MM.1S (cell line): Measurements from ENCODE around the gene CWC27.

Experiments
- DNase-seq: peaks from one replicate; pipeline ENCODE4 v3.0.0-alpha.2; 2015
- H2AFZ ChIP-seq: fragments of 300-600 bp; sonication (generic); 2 replicates; pipeline ENCODE4 v1.6.0; 2016; ENCODE audit warnings: antibody characterized with exemption, low read length
- H3F3A ChIP-seq: fragments of 300-600 bp; sonication (generic); 2 replicates; pipeline ENCODE4 v1.6.1; 2016; ENCODE audit warnings: mild to moderate bottlenecking, antibody characterized with exemption, low read length, moderate library complexity, mixed read lengths; ENCODE audit not compliant: insufficient read depth
- H3K27ac ChIP-seq: fragments of 300-600 bp; sonication (generic); 2 replicates; pipeline ENCODE4 v1.5.1; 2016; ENCODE audit warnings: mild to moderate bottlenecking, low read length
- H3K27me3 ChIP-seq: fragments of 300-600 bp; sonication (generic); replicated peaks from 2 replicates; pipeline ENCODE4 v1.6.0; 2016; ENCODE audit warnings: low read length; ENCODE audit not compliant: insufficient read depth
- H3K36me3 ChIP-seq: fragments of 300-600 bp; sonication (generic); replicated peaks from 2 replicates; pipeline ENCODE4 v1.6.1; 2016; ENCODE audit warnings: mild to moderate bottlenecking, low read length, mixed read lengths; ENCODE audit not compliant: insufficient read depth
- H3K4me1 ChIP-seq: fragments of 300-600 bp; sonication (generic); 2 replicates; pipeline ENCODE4 v1.6.1; 2016; ENCODE audit warnings: low read length, mixed read lengths
- H3K4me2 ChIP-seq: fragments of 300-600 bp; sonication (generic); 2 replicates; pipeline ENCODE4 v1.6.0; 2016; ENCODE audit warnings: low read depth, low read length
- H3K4me3 ChIP-seq: fragments of 300-600 bp; sonication (generic); 2 replicates; pipeline ENCODE4 v1.5.1; 2016; ENCODE audit warnings: low read length, mixed read lengths
- H3K79me2 ChIP-seq: fragments of 300-600 bp; sonication (generic); 2 replicates; pipeline ENCODE4 v1.6.1; 2016; ENCODE audit warnings: mixed run types, low read length, mixed read lengths
- H3K9ac ChIP-seq: fragments of 300-600 bp; sonication (generic); 2 replicates; pipeline ENCODE4 v1.6.1; 2016; ENCODE audit warnings: low read length, mixed read lengths
- H3K9me2 ChIP-seq: fragments of 300-600 bp; sonication (generic); replicated peaks from 2 replicates; pipeline ENCODE4 v1.6.1; 2016; ENCODE audit warnings: mild to moderate bottlenecking, low read length, mixed read lengths; ENCODE audit not compliant: insufficient read depth
- H3K9me3 ChIP-seq: fragments of 300-600 bp; sonication (generic); replicated peaks from 2 replicates; pipeline ENCODE4 v1.6.1; 2016; ENCODE audit warnings: mild to moderate bottlenecking, low read length, mixed read lengths; ENCODE audit not compliant: insufficient read depth
- H4K20me1 ChIP-seq: fragments of 300-600 bp; sonication (generic); 2 replicates; pipeline ENCODE4 v1.6.1; 2016; ENCODE audit warnings: mild to moderate bottlenecking, low read length, moderate library complexity, mixed read lengths; ENCODE audit not compliant: insufficient read depth
- EZH2 ChIP-seq: fragments of 300-600 bp; sonication (generic); optimal IDR thresholded peaks from 2 replicates; pipeline ENCODE3; 2017; ENCODE audit warnings: low read depth, mild to moderate bottlenecking, antibody characterized with exemption, low read length, mixed read lengths
- EZH2phosphoT487 ChIP-seq: fragments of 300-600 bp; sonication (generic); IDR thresholded peaks from 2 replicates; pipeline ENCODE4 v1.6.1; 2018; ENCODE audit warnings: antibody characterized with exemption, low read length
- TF ChIP-seq, protein P1 (sequence below): fragments of 300-600 bp; sonication (generic); IDR thresholded peaks from 2 replicates; pipeline ENCODE4 v1.5.1; 2016; ENCODE audit warnings: antibody characterized with exemption, low read length, mixed read lengths

CWC27 gene

DNA sequence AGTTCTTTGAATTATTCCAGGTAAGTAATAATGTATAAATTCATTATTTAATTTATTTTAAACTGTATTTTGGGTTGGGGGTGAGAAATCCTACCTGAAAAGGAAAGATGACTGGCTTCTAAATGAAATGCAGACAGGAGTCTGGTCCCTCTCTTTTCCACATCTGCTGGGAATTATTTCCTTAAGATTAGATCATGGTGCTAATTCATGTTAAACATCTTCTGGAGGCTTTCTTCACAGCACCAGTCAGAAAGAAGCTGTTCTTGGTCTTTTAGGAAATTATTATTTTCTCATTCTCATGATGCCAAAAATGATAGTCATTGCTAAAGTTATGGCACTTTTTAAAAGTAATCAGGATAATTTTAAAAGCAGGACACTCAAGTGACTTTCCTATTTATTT, 254.2 kb downstream of the CWC27 start:
- Histone ChIP-seq H3K9me2 (no peaks in the 10 kb centered on the region), H3K27me3 (no peaks in the 10 kb centered on the region), H4K20me1 (no peaks in the 10 kb centered on the region), H3K27ac (no peak overlapping the region), H3F3A (peaks cover 4% of the 10 kb centered on the region; the same call in 1 of the 2 replicates), H3K4me2 (no peak overlapping the region), H2AFZ (no peak overlapping the region), H3K4me3 (no peak overlapping the region), H3K4me1 (peaks cover 38% of the 10 kb centered on the region), H3K36me3 (no peaks in the 10 kb centered on the region), H3K9ac (no peak overlapping the region), H3K9me3 (no peaks in the 10 kb centered on the region), H3K79me2 (no peaks in the 10 kb centered on the region)
- TF ChIP-seq, protein P1, sequence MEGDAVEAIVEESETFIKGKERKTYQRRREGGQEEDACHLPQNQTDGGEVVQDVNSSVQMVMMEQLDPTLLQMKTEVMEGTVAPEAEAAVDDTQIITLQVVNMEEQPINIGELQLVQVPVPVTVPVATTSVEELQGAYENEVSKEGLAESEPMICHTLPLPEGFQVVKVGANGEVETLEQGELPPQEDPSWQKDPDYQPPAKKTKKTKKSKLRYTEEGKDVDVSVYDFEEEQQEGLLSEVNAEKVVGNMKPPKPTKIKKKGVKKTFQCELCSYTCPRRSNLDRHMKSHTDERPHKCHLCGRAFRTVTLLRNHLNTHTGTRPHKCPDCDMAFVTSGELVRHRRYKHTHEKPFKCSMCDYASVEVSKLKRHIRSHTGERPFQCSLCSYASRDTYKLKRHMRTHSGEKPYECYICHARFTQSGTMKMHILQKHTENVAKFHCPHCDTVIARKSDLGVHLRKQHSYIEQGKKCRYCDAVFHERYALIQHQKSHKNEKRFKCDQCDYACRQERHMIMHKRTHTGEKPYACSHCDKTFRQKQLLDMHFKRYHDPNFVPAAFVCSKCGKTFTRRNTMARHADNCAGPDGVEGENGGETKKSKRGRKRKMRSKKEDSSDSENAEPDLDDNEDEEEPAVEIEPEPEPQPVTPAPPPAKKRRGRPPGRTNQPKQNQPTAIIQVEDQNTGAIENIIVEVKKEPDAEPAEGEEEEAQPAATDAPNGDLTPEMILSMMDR: no peak
- no peak for TF ChIP-seq EZH2
- TF ChIP-seq EZH2phosphoT487: no peak
- no peak for DNase-seq

DNA sequence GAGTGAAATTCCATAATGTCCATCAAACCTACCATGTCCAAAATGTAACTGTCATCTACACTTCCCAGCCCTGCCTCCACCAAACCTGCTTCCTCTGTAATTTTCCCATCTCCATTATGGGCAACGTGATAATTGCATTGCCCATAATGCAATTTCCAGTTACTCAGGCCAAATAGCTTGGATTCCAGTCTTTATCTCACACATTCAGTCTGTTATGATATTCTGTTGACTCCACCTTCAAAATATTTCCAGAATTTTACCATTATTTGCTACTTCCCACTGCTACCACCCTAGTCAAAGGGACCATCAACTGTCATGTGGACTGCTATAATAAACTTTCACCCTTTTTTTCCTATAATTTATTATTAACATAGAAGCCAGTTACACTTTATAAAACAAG, 256.0 kb downstream of the CWC27 start:
- Histone ChIP-seq H2AFZ (no peak overlapping the region), H3K79me2 (no peaks in the 10 kb centered on the region), H3K4me3 (no peak overlapping the region), H3K9me2 (no peaks in the 10 kb centered on the region), H3K9ac (no peak overlapping the region), H3K9me3 (no peaks in the 10 kb centered on the region), H3K36me3 (no peaks in the 10 kb centered on the region), H3K27me3 (no peaks in the 10 kb centered on the region), H3K4me2 (no peak overlapping the region), H3F3A (peaks cover 4% of the 10 kb centered on the region; the same call in 1 of the 2 replicates), H3K27ac (no peak overlapping the region), H4K20me1 (no peaks in the 10 kb centered on the region), H3K4me1 (peaks cover 40% of the 10 kb centered on the region)
- TF ChIP-seq, protein P1: no peak
- TF ChIP-seq EZH2: no peak
- no peak for TF ChIP-seq EZH2phosphoT487
- DNase-seq: no peak

DNA sequence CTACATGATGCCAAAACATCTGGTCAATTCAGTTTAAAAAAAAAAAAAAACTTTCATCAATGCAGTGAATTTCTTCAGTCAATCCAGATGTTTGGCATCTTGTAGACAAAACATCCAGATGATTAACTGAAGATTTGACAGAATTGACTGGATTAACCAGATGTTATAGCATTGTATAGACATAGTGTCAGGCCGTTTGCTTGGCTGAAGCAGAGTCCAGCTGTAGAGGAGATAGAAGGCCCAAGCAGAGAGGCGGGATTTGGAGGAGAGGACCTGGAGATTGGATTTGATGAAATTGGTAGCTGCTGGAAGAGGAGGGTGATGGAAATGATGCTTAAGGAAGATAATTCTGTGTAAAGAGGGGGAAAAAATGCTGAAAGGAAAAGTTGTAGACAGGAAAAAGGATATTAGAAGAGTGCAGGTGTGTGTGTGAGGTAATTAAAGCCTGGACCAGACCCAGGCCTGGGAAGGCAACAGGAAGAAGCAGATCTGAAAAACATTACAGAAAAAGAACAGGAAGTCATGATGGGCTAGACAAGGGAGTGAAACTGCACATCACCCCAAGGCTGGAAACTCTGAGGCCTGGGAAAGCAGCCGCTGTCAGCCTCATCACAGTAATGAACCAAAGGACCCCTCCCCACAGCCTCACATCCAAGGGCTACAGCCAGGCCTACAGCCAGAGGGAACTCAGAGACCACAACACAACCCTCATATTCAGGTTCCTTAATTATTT, 258.3 kb downstream of the CWC27 start:
- Histone ChIP-seq H3K27me3 (no peaks in the 10 kb centered on the region), H3K79me2 (no peaks in the 10 kb centered on the region), H4K20me1 (no peaks in the 10 kb centered on the region), H3F3A (0 out of 2 replicates have a peak, but pooled peaks cover 4% of the 10 kb centered on the region), H2AFZ (0 out of 2 replicates have a peak overlapping the region, but pooled peaks have one; percentile 7), H3K4me1 (peaks cover 24% of the 10 kb centered on the region), H3K27ac (peak overlapping the region; percentile 28; the same call in 1 of the 2 replicates), H3K9me2 (no peaks in the 10 kb centered on the region), H3K4me3 (no peak overlapping the region), H3K9ac (peak overlapping the region; percentile 2; the same call in 1 of the 2 replicates), H3K9me3 (no peaks in the 10 kb centered on the region), H3K4me2 (peak overlapping the region; percentile 46), H3K36me3 (no peaks in the 10 kb centered on the region)
- peak; percentile 58 for DNase-seq
- TF ChIP-seq, protein P1: no peak
- TF ChIP-seq EZH2: no peak
- TF ChIP-seq EZH2phosphoT487: no peak
